COR-L47 (cell line): ENCODE results near the gene VDAC1.
A peak's percentile ranks its signal among the peaks of the same experiment; 100 is the strongest.

Experiments
- DNase-seq: peaks from one replicate; lab custom pipeline; 2025; lab: John Stamatoyannopoulos, UW

VDAC1 gene

GRCh38 chr5:134024811-134025210 is 20.0 kb upstream of the VDAC1 start:
- no peak for DNase-seq

GRCh38 chr5:134022333-134022732 is 17.6 kb upstream of the VDAC1 start:
- DNase-seq: no peak

GRCh38 chr5:134020188-134020587 is 15.4 kb upstream of the VDAC1 start:
- DNase-seq: no peak

GRCh38 chr5:134019636-134020035 is 14.9 kb upstream of the VDAC1 start:
- no peak for DNase-seq

- no peak for DNase-seq
Observed at GRCh38 chr5:134018986-134019316, 14.2 kb upstream of the VDAC1 start.

GRCh38 chr5:134018154-134018985 is 13.6 kb upstream of the VDAC1 start:
- no peak for DNase-seq

GRCh38 chr5:134008266-134008749 is 3.5 kb upstream of the VDAC1 start:
- DNase-seq: no peak

GRCh38 chr5:134007581-134008265 is 2.9 kb upstream of the VDAC1 start:
- no peak for DNase-seq

GRCh38 chr5:134006115-134006514 is 1.3 kb upstream of the VDAC1 start:
- DNase-seq: no peak

- DNase-seq: no peak
Observed at GRCh38 chr5:134005417-134006061, 764 bp upstream of the VDAC1 start.

- peak; percentile 52 for DNase-seq
Observed at GRCh38 chr5:134003817-134004625, 754 bp downstream of the VDAC1 start.

- DNase-seq: no peak
Observed at GRCh38 chr5:134003064-134003816, 1.5 kb downstream of the VDAC1 start.

- DNase-seq: no peak
Observed at GRCh38 chr5:134001938-134002731, 2.6 kb downstream of the VDAC1 start.

GRCh38 chr5:134000696-134001453 is 3.9 kb downstream of the VDAC1 start:
- no peak for DNase-seq

- DNase-seq: no peak
Observed at GRCh38 chr5:134000091-134000511, 4.7 kb downstream of the VDAC1 start.

GRCh38 chr5:133998807-133999206 is 6.0 kb downstream of the VDAC1 start:
- no peak for DNase-seq

GRCh38 chr5:133998042-133998441 is 6.7 kb downstream of the VDAC1 start:
- no peak for DNase-seq

GRCh38 chr5:133996683-133997252 is 8.0 kb downstream of the VDAC1 start:
- no peak for DNase-seq

- no peak for DNase-seq
Observed at GRCh38 chr5:133995883-133996563, 8.8 kb downstream of the VDAC1 start.
